ENCODE data around the gene TSEN54. TPM values are rescaled to one million over a fixed set of nuclear protein-coding genes. Genes with fewer than 3 reads are reported as not detected.
"Not testable (repeated sequence)": the region's sequence is repeated elsewhere in the genome, so short reads cannot be mapped to it uniquely, and the experiment has no call there.

TSEN54 gene
- total and polyA plus RNA-seq, 8 donors = 15.8 to 54.0 (median 38.9) TPM

- ATAC-seq = no peak
- TF ChIP-seq, protein P1, sequence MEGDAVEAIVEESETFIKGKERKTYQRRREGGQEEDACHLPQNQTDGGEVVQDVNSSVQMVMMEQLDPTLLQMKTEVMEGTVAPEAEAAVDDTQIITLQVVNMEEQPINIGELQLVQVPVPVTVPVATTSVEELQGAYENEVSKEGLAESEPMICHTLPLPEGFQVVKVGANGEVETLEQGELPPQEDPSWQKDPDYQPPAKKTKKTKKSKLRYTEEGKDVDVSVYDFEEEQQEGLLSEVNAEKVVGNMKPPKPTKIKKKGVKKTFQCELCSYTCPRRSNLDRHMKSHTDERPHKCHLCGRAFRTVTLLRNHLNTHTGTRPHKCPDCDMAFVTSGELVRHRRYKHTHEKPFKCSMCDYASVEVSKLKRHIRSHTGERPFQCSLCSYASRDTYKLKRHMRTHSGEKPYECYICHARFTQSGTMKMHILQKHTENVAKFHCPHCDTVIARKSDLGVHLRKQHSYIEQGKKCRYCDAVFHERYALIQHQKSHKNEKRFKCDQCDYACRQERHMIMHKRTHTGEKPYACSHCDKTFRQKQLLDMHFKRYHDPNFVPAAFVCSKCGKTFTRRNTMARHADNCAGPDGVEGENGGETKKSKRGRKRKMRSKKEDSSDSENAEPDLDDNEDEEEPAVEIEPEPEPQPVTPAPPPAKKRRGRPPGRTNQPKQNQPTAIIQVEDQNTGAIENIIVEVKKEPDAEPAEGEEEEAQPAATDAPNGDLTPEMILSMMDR (IDR thresholded peaks at IDR 0.05) = no peak
These were observed 430 bp downstream of the TSEN54 start for GRCh38 chr17:75516619-75517296.

GRCh38 chr17:75517297-75517865 is 1.1 kb downstream of the TSEN54 start:
- Histone ChIP-seq H3K4me3 (peak overlapping the region; percentile 95), H3K36me3 (peaks cover 0 to 35% of the 10 kb centered on the region in 2 donors), H3K9me3 (no peaks in the 10 kb centered on the region), H3K4me1 (peaks cover 7 to 33% of the 10 kb centered on the region in 2 donors), H3K27me3 (peaks cover 0 to 24% of the 10 kb centered on the region in 2 donors), H3K27ac (peak overlapping the region in 1 of 2 donors; percentile 57)
- intact Hi-C loops (cut with DNase I) = no loop called here
- ATAC-seq (no peak), DNase-seq (peak in 1 of 4 donors; percentile 62)
- TF ChIP-seq, protein P1 (IDR thresholded peaks at IDR 0.05) = no peak

More at GRCh38 chr17:75516619-75517296, 430 bp downstream of the TSEN54 start:
- Histone ChIP-seq H3K27me3 (peaks cover 0 to 24% of the 10 kb centered on the region in 2 donors), H3K4me1 (peaks cover 10 to 39% of the 10 kb centered on the region in 2 donors), H3K36me3 (peaks cover 0 to 29% of the 10 kb centered on the region in 2 donors), H3K27ac (peak overlapping the region in 1 of 2 donors; percentile 57), H3K9me3 (no peaks in the 10 kb centered on the region), H3K4me3 (peak overlapping the region; percentile 95)
- DNase-seq = peak in 1 of 4 donors; percentile 87
- intact Hi-C loops (cut with DNase I) = no loop called here

DNA sequence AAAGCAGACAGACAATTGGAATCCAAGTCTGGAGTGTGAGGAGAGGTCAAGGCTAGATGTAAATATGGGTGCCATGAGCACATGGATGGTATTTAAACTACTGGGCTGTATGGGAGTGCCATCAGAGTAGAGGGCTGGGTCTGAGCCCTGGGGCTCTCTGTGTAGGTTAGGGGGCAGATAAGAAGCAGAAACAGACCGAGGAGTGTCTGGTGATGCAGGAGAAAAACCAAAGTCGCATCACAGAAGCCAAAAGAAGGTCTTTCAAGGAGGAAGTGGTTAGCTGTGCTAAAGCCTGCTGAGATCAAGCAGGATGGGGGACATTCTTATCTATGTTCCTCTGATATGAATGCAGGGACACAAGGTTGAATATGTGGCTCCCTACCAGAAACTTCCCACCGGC is 1.9 kb downstream of the TSEN54 start:
- TF ChIP-seq, protein P1 (IDR thresholded peaks at IDR 0.05) = no peak
- Histone ChIP-seq H3K36me3 (peaks cover 0 to 36% of the 10 kb centered on the region in 2 donors), H3K4me3 (peak overlapping the region in 1 of 2 donors; percentile 95), H3K27ac (no peak overlapping the region), H3K27me3 (peaks cover 0 to 24% of the 10 kb centered on the region in 2 donors), H3K9me3 (no peaks in the 10 kb centered on the region), H3K4me1 (peaks cover 7 to 27% of the 10 kb centered on the region in 2 donors)
- ATAC-seq = no peak
- intact Hi-C loops (cut with DNase I) = no loop called here
- no peak for DNase-seq

- peaks cover 0 to 32% of the 10 kb centered on the region in 2 donors for H3K36me3 ChIP-seq
- no peak overlapping the region for H3K4me3 ChIP-seq
- H3K4me1 ChIP-seq = peaks cover 7 to 27% of the 10 kb centered on the region in 2 donors
- ATAC-seq (no peak), DNase-seq (peak in 1 of 4 donors; percentile 41)
- H3K9me3 ChIP-seq = no peaks in the 10 kb centered on the region
- intact Hi-C loops (cut with DNase I) = no loop called here
- no peak overlapping the region for H3K27ac ChIP-seq
- peaks cover 0 to 19% of the 10 kb centered on the region in 2 donors for H3K27me3 ChIP-seq
- TF ChIP-seq, protein P1 (IDR thresholded peaks at IDR 0.05) = no peak
These were observed 2.7 kb downstream of the TSEN54 start for GRCh38 chr17:75518983-75519537.

GRCh38 chr17:75520413-75520812 is 4.1 kb downstream of the TSEN54 start:
- not testable (repeated sequence) for H3K27ac ChIP-seq, H3K4me3 ChIP-seq, H3K27me3 ChIP-seq, ATAC-seq, DNase-seq, H3K9me3 ChIP-seq
- peaks cover 7 to 34% of the 10 kb centered on the region in 2 donors for H3K4me1 ChIP-seq
- intact Hi-C loops (cut with DNase I) = loop anchor here (10.0 kb wide), 2 partner anchors 64 to 96 kb away; partner anchors contain the start of gene MYO15B (in 1 of the 2)
- peaks cover 0 to 32% of the 10 kb centered on the region in 2 donors for H3K36me3 ChIP-seq

Data from left lung (tissue), 10 donors.